Measurements from ENCODE around the gene CLCNKA.

CLCNKA gene

DNA sequence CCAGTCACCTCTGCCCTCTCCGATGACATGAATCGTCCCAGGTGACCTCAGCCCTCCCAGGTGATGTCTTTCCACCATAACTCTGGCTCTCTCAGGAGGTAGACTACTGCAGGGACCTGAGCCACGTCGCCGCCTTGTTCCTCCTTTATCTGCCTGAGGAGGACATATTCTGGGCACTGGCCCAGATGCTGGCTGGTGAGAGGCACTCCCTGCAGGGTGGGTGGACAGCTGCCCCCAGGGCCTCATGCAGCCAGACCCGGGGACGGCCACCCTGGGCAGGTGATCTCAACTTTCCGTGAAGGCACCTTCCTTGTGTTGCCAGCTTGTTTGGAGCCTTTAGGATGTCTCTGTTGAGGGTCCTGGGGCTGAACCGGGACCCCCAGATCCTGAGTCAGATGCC, 32.1 kb upstream of the CLCNKA start:
- no peak overlapping the region for H3K4me3 Mint-ChIP-seq
- no peaks in the 10 kb centered on the region for H3K9me3 Mint-ChIP-seq
- peaks cover 9% of the 10 kb centered on the region for H3K27me3 Mint-ChIP-seq (ENCODE audit: low read depth, poor library complexity)
- H3K4me1 Mint-ChIP-seq = no peaks in the 10 kb centered on the region
- no peak for DNase-seq
- no peak for TF ChIP-seq CTCF (IDR thresholded peaks at IDR 0.05)
- no peak overlapping the region for H3K27ac Mint-ChIP-seq
- H3K36me3 Mint-ChIP-seq (ENCODE audit: low read depth) = no peaks in the 10 kb centered on the region

DNA sequence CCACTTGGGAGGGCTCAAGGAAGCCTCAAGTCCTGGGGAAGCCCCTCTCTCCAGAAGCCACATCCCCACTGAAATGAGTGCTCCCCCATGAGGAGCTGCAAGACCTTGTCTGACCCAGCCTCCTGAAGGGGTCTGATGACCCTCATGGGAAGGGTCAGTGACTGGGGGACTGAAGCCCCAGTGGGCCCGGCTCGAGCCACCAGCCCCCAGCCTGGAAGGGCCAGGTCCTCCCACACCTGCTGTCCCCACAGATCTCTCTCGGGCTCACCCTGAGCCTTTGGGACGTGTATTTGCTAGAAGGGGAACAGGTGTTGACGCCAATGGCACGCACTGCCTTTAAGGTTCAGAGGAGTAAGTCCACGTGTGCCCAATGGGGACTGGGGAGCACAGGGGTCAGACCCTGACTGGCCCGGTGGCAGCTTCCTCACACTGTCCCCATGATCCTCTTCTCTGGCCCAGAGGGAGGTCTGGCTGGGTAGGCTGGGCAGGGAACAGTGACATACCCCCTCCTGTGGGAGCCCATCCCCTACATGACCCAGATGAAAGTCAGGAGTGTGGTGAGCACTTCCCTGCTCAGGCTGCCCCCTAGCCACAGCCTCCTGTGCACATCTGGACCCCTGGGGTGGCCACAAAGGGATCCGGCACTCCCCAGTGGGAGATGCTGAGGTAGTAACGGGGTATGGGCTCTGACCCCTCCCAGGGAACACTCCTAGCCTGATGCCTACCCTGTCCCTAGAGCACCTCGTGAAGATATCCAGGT, 30.2 kb upstream of the CLCNKA start:
- no peaks in the 10 kb centered on the region for H3K4me1 Mint-ChIP-seq
- H3K27ac Mint-ChIP-seq = no peak overlapping the region
- no peak for DNase-seq
- no peaks in the 10 kb centered on the region for H3K36me3 Mint-ChIP-seq (ENCODE audit: low read depth)
- no peaks in the 10 kb centered on the region for H3K9me3 Mint-ChIP-seq
- peaks cover 9% of the 10 kb centered on the region for H3K27me3 Mint-ChIP-seq (ENCODE audit: low read depth, poor library complexity)
- no peak overlapping the region for H3K4me3 Mint-ChIP-seq
- no peak for TF ChIP-seq CTCF (IDR thresholded peaks at IDR 0.05)

GRCh38 chr1:15992187-15992553, 29.7 kb upstream of the CLCNKA start:
- Mint-ChIP-seq H3K4me1 (no peaks in the 10 kb centered on the region), H3K27ac (no peak overlapping the region), H3K27me3 (ENCODE audit: low read depth, poor library complexity) (peaks cover 9% of the 10 kb centered on the region), H3K36me3 (ENCODE audit: low read depth) (no peaks in the 10 kb centered on the region), H3K4me3 (no peak overlapping the region), H3K9me3 (no peaks in the 10 kb centered on the region)
- DNase-seq = no peak
- TF ChIP-seq CTCF (IDR thresholded peaks at IDR 0.05) = no peak

DNA sequence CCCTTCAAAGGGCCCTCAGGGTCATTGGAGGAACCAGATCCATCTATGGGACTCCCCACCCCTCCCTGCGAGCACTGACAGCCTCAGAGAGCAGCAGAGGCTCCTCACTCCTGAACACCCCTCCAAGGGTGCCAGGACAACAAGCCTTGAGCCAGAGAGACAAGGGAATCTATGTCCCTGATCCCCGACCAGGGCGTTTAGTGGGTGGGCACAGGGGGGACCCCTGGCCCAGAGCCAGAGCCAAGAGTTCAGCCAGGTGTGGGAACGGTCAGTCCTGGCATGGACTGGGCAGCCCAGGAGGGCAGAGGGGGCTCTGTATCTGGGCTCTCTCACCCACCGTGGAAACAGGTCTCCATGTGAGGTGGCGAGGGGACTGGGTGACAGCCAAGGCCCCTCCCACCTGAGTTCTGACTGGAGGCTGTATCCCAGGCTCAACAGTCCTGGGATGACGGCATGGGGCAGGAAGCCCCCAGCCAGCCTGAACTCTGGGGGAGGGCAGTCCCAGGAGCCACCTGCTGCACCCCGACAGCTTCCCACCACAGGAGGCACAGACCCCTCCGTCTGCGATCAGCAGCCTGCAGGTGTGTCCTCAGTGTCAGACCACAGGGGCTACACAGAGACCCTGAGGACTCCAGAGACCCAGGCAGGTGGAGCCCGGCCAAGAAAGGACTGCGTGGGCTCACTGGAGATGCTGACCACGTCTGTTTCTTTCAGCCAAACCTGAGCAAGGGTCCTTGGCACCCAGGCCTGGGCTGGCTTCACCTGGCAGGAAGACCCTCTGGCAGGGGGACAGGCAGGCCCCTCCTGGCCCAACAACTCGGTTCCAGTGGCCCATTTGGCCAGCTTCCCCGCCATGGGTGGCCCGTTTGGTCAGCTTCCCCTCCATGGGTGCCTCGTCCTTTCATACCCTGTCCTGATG, 29.0 kb upstream of the CLCNKA start:
- Mint-ChIP-seq H3K9me3 (no peaks in the 10 kb centered on the region), H3K4me1 (no peaks in the 10 kb centered on the region), H3K27ac (no peak overlapping the region), H3K36me3 (ENCODE audit: low read depth) (no peaks in the 10 kb centered on the region), H3K4me3 (no peak overlapping the region), H3K27me3 (ENCODE audit: low read depth, poor library complexity) (peaks cover 5% of the 10 kb centered on the region)
- no peak for DNase-seq
- no peak for TF ChIP-seq CTCF (IDR thresholded peaks at IDR 0.05)

DNA sequence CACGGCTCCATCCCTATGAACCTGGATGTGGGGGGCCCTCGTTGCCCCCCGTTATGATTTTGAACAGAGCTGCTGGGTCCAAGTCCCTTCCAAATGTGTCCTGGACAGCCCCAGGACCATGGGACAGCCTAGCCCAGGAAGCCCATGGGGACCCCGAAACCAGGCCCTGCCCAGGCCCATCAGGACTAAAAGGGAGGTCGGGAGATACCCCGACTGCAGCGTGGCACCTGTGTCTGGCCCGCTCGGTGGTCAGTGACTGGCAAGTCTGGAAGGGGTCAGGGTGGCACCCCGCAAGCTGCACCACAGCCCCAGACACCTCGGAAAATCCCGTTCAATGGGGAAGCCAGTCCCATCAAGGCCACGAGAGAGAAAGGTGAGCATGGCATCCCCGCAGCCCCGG, 28.2 kb upstream of the CLCNKA start:
- Mint-ChIP-seq H3K9me3 (no peaks in the 10 kb centered on the region), H3K27me3 (ENCODE audit: low read depth, poor library complexity) (peaks cover 4% of the 10 kb centered on the region), H3K4me1 (no peaks in the 10 kb centered on the region), H3K27ac (no peak overlapping the region), H3K4me3 (no peak overlapping the region), H3K36me3 (ENCODE audit: low read depth) (no peaks in the 10 kb centered on the region)
- DNase-seq = no peak
- no peak for TF ChIP-seq CTCF (IDR thresholded peaks at IDR 0.05)

All from nephron progenitor cell (in vitro differentiated cells).